ENCODE measurements around the gene FBXO24.

FBXO24 gene

GRCh38 chr7:100603726-100604027 is 17.5 kb downstream of the FBXO24 start:
- Histone ChIP-seq H3K4me3 (ENCODE audit: low read depth, low read length) (peak overlapping the region; percentile 80), H3K9me3 (no peaks in the 10 kb centered on the region), H3K27me3 (no peaks in the 10 kb centered on the region), H3K36me3 (peaks cover 36% of the 10 kb centered on the region), H3K4me1 (peaks cover 6% of the 10 kb centered on the region)
- TF ChIP-seq CTCF (IDR thresholded peaks at IDR 0.05; ENCODE audit: low read depth, low read length): no peak
- DNase-seq: peak; percentile 52

- Histone ChIP-seq H3K4me3 (ENCODE audit: low read depth, low read length) (peak overlapping the region; percentile 80), H3K36me3 (peaks cover 36% of the 10 kb centered on the region), H3K4me1 (peaks cover 6% of the 10 kb centered on the region), H3K9me3 (no peaks in the 10 kb centered on the region), H3K27me3 (no peaks in the 10 kb centered on the region)
- TF ChIP-seq CTCF (IDR thresholded peaks at IDR 0.05; ENCODE audit: low read depth, low read length): peak; percentile 42
- peak; percentile 81 for DNase-seq
These were observed 18.2 kb downstream of the FBXO24 start for GRCh38 chr7:100604028-100604975.

GRCh38 chr7:100604976-100605911 is 19.1 kb downstream of the FBXO24 start:
- Histone ChIP-seq H3K9me3 (no peaks in the 10 kb centered on the region), H3K36me3 (peaks cover 36% of the 10 kb centered on the region), H3K4me1 (peaks cover 6% of the 10 kb centered on the region), H3K27me3 (no peaks in the 10 kb centered on the region), H3K4me3 (ENCODE audit: low read depth, low read length) (peak overlapping the region; percentile 80)
- DNase-seq: no peak
- TF ChIP-seq CTCF (IDR thresholded peaks at IDR 0.05; ENCODE audit: low read depth, low read length): no peak

GRCh38 chr7:100606313-100606712 is 20.2 kb downstream of the FBXO24 start:
- H3K27me3 ChIP-seq: no peaks in the 10 kb centered on the region
- TF ChIP-seq CTCF (IDR thresholded peaks at IDR 0.05; ENCODE audit: low read depth, low read length): no peak
- no peaks in the 10 kb centered on the region for H3K9me3 ChIP-seq
- H3K4me3 ChIP-seq (ENCODE audit: low read depth, low read length): no peak overlapping the region
- peaks cover 36% of the 10 kb centered on the region for H3K36me3 ChIP-seq
- no peak for DNase-seq
- H3K4me1 ChIP-seq: peaks cover 6% of the 10 kb centered on the region

GRCh38 chr7:100607111-100607510 is 21.0 kb downstream of the FBXO24 start:
- 0 out of 2 replicates have a peak, but pooled peaks cover 3% of the 10 kb centered on the region for H3K4me1 ChIP-seq
- no peak for DNase-seq

More at GRCh38 chr7:100607111-100607510, 21.0 kb downstream of the FBXO24 start:
- TF ChIP-seq CTCF (IDR thresholded peaks at IDR 0.05; ENCODE audit: low read depth, low read length): no peak
- Histone ChIP-seq H3K27me3 (no peaks in the 10 kb centered on the region), H3K9me3 (no peaks in the 10 kb centered on the region), H3K4me3 (ENCODE audit: low read depth, low read length) (no peak overlapping the region), H3K36me3 (peaks cover 36% of the 10 kb centered on the region)
